ENCODE data around the gene AGBL3.
"Not testable (repeated sequence)": the region's sequence is repeated elsewhere in the genome, so short reads cannot be mapped to it uniquely, and the experiment has no call there.

AGBL3 gene

DNA sequence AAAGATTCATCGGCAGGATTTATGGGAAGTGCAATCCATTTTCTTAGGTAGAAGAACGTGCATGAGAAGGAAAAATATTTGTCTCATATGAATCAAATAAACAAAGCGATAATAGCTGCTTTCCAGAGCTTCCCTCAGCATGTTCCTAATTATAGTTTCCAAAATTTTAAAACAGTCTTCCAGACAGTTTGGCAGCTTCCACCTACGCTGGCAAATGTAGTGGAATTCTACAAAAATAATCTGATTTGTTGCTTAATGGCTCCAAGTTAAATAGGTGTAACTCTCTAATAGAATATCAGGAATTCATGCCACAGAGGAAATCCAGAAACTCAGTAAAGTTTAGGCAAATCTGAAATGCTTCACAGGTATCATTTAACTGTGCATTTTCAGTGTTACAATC, 23.3 kb upstream of the AGBL3 start:
- DNase-seq (ENCODE audit: low read depth in 3 of 3): no peak

DNA sequence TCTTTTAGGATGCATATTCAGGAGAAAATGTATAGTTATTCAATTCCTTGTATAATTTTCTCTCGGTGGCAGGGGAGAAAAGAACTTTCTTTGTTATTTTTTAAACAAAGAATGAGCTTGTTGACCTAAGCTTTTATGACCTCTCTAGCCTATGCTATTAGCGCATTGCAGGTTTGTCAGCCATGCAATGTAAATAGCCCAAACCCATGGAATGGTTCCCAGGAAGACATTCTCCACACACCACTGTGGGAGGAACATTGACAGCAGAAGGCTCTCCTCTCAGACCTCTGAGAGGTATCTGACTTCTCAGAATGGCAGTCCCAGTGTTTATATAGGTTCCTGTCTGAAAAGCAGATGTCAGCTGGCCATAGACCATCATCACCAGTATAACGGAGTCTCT, 19.6 kb upstream of the AGBL3 start:
- DNase-seq (ENCODE audit: low read depth in 3 of 3): no peak

DNA sequence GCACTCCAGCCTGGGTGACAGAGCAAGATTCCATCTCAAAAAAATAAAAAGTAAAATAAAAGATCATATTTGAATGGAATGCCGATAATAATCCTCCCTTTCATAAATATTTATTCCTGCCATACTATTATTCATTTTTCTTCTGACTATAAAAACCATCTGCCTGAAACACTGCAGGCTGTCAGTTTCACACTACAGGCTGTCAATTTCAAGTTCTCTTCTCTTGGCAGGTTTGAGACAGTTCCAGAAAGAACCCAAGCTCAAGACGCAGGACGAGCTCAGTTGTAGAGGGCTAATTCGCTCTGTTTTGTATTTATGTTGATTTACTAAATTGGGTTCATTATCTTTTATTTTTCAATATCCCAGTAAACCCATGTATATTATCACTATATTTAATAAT, 18.2 kb upstream of the AGBL3 start:
- no peak for DNase-seq (ENCODE audit: low read depth in 3 of 3)

DNA sequence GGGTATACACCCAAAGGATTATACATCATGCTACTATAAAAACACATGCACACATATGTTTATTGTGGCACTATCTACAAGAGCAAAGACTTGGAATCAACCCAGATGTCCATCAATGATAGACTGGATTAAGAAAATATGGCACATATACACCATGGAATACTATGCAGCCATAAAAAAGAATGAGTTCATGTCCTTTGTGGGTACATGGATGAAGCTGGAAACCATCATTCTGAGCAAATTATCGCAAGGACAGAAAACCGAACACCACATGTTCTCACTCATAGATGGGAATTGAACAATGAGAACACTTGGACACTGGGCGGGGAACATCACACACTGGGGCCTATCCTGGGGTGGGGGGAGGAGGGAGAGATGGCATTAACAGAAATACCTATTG, 4.7 kb upstream of the AGBL3 start:
- DNase-seq (ENCODE audit: low read depth in 3 of 3): not testable (repeated sequence)

DNA sequence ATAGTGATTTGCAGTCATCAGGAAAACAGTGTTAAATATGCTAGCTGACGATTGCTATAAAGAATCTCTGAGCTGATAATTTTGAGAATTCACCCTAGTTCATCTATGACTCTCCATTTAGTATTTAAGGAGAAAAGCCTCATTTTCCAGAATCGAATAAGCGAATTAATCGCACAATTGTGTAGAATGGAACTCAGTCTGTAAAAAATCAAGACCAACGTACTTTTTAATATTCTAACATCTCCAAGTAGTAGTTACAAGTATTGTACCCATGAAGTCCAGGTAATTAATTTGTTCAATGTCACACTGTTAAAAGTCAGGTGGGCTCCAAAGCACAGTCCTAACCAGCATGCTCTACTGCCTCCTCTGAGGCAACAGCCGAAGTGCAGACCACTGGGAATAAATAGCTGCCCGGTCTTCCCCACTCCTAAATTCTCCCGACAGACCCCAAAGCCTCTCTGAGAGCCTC, 380 bp upstream of the AGBL3 start:
- DNase-seq (ENCODE audit: low read depth in 3 of 3): no peak

- DNase-seq (ENCODE audit: low read depth in 3 of 3): no peak
Observed at GRCh38 chr7:134988161-134988560, 1.9 kb downstream of the AGBL3 start.

DNA sequence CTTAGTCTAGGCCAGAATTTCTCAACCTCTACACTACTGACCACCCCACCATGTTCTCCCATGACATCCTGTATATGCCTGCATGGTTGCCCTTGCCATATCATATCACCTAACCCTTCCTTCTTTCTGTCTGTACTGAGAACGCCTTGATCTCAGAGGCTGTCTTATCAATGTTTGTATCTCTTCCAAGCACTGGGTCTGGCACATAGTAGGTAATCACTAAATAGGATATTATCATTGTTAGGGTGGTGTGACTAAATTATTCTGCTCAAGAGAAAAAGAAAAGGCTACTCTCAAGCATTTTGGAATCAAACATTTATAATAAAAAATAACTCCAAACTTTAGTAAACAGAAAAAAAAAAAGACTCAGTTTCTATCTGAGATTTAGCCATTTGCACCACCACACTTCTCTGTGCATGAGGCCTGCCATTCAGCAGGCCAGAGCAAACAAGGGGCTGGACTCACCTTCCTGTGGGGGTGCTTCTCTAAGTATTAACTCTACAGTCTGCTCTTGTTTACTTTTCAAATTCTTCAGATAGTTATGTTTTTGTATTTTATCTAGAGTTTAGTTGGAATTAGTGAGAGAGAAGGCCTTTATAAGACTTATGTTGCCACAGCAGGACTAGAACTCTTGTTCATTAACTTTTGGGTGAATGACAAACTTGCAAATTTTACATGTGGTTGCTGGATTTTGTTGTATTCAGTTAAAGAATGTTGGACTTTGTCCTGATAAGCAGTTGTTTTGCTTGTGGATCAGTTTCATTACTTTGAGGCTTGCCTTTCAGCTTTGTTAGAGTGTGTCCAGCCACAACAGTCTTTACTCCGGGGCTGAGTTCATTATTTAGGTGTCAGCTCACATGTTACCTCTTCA, 5.4 kb downstream of the AGBL3 start:
- no peak for DNase-seq (ENCODE audit: low read depth in 3 of 3)

DNA sequence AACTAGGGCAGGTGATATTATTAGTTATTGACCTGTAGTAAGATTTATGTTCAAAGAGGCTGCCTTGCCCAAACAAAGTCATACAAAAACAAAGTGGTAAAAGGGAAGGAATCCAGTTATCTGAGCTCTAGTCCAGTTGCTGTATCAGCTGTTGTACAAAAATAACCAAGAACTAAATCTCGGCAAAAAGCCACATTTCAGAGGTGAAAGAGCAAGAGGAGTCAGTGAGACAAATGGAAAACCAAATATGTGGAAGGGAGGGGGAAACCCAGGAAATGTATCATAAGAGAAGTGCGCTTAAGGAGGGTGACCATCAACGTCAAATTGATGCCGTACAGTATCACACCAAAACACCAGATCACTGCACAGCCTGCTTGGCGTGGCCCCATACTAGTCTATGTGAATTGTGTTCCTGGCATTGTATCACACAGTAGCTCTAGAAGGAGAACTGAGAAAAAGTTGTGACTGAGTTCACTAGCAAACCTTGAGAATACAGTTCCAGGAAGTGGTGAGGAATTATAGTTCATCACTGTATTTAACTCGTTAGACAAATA, 6.4 kb downstream of the AGBL3 start:
- DNase-seq (ENCODE audit: low read depth in 3 of 3): no peak

- DNase-seq (ENCODE audit: low read depth in 3 of 3): no peak
Observed at GRCh38 chr7:134993877-134994456, 7.7 kb downstream of the AGBL3 start.

DNA sequence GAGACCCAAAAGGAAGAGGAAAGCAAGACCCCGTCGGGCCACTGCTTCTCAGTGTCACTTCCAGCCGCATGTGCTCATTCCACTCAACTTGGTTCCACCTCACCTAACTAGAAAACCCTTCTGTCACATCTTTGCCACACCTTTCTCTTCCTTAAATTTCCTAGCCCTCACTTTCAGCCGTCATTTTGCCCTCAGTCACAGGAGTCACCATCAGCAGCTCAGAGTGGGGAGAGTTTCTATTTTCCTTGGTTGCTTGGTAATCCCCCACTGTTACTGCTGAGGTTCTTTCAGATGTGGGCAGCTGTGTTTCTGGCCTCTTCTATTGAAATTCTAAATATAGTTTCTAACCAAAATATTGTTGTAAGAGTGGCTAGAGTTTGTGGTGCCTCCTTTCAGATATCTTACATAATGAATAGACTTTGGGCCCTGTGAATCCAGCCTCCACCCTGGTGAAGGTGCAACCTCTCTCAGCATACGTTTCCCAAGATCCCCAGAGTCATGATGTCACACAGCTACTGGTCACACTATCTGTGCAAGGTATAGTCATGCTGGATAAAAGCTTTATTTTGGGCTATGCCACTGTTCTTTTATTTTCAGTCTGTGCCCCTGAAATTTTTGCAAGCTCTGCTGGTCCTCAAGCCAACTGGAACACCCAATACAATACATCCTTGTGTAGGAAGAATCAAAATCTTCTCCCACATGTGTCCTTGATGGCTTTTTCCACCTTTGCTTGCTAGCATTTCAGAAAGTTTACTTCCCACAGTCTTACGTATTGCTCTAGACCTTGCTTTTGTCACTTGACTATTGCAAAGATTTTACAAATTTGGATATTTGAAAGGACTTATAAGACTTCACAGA, 9.2 kb downstream of the AGBL3 start:
- no peak for DNase-seq (ENCODE audit: low read depth in 3 of 3)

GRCh38 chr7:134996097-134996550, 9.8 kb downstream of the AGBL3 start:
- DNase-seq (ENCODE audit: low read depth in 3 of 3): no peak

DNA sequence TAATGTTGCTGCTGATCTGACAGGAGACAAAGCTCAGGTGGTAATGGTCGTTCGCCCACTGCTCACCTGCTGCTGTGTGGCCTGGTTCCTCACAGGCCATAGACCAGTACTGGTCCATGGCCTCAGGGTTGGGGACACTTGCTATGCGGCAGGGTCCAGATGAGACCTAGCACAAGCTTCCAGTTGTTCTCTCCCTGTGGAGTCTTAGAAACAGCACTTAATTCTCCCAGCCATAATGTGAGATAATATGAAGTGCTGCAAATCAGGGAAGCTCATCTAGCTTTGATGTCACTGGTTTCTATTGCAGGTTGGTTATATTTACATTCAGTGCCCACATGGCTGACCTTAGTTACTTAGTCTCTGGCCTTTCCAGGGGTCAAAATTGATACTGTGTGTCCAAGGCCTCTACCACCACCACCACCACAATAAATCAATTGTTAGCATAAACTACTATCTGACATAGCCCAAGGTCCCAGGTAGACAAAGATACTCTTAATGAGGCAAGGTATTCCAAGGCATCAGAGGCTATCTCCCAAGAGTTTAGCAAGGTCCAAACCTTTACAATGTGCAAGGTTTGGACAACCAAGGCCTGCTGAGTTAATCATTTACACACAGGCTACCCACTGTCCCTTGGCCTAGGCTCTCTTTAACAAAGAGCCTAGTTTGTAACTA, 11.0 kb downstream of the AGBL3 start:
- DNase-seq (ENCODE audit: low read depth in 3 of 3): no peak

DNA sequence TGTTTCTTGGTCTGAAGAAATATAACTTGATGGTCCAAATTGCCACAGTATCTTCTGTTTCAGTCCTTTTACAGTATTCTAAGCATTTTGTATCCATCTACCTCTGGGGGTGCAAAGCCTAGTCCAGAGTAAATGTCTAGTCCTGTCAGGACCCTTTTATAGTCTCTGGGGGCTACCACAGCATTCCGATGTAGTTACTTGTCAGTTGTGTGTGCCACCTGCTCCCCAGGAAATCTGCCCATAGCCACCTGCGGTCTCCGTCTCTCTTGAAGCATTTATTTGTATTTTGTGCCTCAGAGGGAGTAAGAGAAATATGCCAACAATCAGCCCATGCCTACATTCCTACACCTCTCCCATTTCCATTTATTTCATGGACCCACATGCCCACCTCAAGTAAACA, 12.8 kb downstream of the AGBL3 start:
- no peak for DNase-seq (ENCODE audit: low read depth in 3 of 3)

DNA sequence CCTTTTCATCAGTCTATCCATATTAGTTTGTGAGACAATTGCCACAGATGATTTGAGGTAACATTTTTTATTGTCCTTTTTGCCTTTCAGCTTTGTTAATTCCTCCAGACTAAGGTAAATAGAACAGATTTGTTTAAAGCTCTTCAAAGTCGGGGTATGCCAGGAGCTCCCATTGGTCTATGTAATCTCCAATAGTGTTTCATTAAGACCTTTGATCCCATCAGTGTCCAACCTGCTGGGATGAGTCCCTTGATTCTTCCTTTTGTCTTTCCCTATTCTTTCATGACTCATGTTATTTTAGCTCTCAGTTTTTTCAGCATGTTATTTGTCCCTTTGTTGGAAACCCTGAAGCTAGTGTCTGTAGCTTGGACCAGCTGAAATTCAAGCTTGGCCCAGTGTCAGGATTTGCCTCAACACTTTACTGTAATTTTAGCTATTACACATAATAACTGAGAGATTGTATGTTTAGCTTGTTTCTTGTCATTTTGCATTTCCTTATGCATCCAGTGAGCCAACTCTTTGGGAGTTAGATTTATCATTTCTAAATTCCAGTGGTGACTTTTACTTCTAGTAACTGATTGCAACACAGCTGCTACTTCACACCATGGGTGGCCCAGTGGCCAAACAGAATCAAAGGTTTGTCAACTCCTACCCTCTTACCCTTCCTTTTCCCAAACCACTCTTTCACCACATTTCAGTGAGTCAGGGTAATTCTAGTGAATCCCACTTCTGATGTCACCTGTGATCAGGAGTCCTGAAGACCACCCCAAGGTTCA, 15.3 kb downstream of the AGBL3 start:
- DNase-seq (ENCODE audit: low read depth in 3 of 3): no peak

GRCh38 chr7:135012229-135012628, 25.9 kb downstream of the AGBL3 start:
- no peak for DNase-seq (ENCODE audit: low read depth in 3 of 3)

- no peak for DNase-seq (ENCODE audit: low read depth in 3 of 3)
Observed at GRCh38 chr7:135023622-135024021, 37.3 kb downstream of the AGBL3 start.

- DNase-seq (ENCODE audit: low read depth in 3 of 3): no peak
Observed at GRCh38 chr7:135035252-135035651, 48.9 kb downstream of the AGBL3 start.

DNA sequence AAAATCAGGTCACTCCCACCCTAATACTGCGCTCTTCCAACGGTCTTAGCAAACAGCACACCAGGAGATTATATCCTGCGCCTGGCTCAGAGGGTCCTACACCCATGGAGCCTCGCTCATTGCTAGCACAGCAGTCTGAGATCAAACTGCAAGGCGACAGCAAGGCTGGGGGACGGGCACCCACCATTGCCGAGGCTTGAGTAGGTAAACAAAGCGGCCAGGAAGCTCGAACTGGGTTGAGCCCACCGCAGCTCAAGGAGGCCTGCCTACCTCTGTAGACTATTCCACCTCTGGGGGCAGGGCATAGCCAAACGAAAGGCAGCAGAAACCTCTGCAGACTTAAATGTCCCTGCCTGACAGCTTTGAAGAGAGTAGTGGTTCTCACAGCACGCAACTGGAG, 80.7 kb downstream of the AGBL3 start:
- DNase-seq (ENCODE audit: low read depth in 3 of 3): not testable (repeated sequence)

- DNase-seq (ENCODE audit: low read depth in 3 of 3): no peak
Observed at GRCh38 chr7:135074096-135074495, 87.8 kb downstream of the AGBL3 start.

- DNase-seq (ENCODE audit: low read depth in 3 of 3): no peak
Observed at GRCh38 chr7:135074531-135074930, 88.2 kb downstream of the AGBL3 start.

- no peak for DNase-seq (ENCODE audit: low read depth in 3 of 3)
Observed at GRCh38 chr7:135075716-135076115, 89.4 kb downstream of the AGBL3 start.
